Measurements from ENCODE around the gene RND1.
A peak's percentile ranks its signal among the peaks of the same experiment; 100 is the strongest.
"Not testable (repeated sequence)": the region's sequence is repeated elsewhere in the genome, so short reads cannot be mapped to it uniquely, and the experiment has no call there.

Gene RND1

DNA sequence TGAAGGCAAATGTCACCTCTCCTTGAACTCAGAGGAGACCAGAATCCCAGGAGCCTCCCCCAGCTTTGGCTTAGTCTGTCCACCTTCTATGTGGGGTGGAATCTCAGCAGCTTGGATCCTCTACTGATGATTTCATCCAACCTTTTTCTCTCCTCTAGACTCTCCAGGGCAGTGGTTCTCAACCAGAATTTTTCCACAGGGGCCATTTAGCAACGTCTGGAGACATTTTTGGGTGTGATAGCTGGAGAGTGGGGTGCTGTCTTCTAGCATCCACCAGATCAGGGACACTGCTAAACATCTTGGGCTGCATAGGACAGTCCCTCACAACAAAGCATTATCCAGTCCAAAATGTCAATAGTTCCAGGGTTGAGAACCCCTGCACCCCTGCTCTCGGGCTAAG, 9.3 kb downstream of the RND1 start:
- ATAC-seq (ENCODE audit: low read depth) (no peak), DNase-seq (ENCODE audit: low spot score) (no peak)
- Histone ChIP-seq H3K4me1 (ENCODE audit: insufficient read depth, poor library complexity, severe bottlenecking) (no peaks in the 10 kb centered on the region), H3K36me3 (ENCODE audit: low read depth) (no peaks in the 10 kb centered on the region), H3K27ac (ENCODE audit: poor library complexity, severe bottlenecking) (no peak overlapping the region), H3K4me3 (ENCODE audit: severe bottlenecking) (no peak overlapping the region), H3K9me3 (ENCODE audit: severe bottlenecking) (no peaks in the 10 kb centered on the region), H3K27me3 (ENCODE audit: insufficient read depth, poor library complexity, severe bottlenecking) (no peaks in the 10 kb centered on the region)
- TF ChIP-seq, protein P1, sequence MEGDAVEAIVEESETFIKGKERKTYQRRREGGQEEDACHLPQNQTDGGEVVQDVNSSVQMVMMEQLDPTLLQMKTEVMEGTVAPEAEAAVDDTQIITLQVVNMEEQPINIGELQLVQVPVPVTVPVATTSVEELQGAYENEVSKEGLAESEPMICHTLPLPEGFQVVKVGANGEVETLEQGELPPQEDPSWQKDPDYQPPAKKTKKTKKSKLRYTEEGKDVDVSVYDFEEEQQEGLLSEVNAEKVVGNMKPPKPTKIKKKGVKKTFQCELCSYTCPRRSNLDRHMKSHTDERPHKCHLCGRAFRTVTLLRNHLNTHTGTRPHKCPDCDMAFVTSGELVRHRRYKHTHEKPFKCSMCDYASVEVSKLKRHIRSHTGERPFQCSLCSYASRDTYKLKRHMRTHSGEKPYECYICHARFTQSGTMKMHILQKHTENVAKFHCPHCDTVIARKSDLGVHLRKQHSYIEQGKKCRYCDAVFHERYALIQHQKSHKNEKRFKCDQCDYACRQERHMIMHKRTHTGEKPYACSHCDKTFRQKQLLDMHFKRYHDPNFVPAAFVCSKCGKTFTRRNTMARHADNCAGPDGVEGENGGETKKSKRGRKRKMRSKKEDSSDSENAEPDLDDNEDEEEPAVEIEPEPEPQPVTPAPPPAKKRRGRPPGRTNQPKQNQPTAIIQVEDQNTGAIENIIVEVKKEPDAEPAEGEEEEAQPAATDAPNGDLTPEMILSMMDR (IDR thresholded peaks at IDR 0.05; ENCODE audit: poor library complexity, severe bottlenecking) = no peak

DNA sequence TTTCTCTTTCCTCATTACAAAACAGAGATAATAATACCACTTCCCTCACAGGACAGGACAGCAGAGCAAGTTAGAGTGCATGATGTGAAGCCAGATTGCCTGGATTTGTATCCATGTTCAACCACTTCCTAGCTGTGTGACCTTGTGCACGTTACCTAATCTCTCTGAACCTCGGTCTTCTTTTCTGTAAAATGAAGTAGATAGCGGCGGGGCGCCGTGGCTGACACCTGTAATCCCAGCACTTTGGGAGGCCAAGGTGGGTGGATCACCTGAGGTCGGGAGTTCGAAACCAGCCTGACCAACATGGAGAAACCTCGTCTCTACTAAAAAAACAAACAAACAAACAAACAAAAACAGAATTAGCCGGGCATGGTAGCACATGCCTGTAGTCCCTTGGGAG, 10.7 kb downstream of the RND1 start:
- H3K9me3 ChIP-seq (ENCODE audit: severe bottlenecking); ATAC-seq (ENCODE audit: low read depth): not testable (repeated sequence)

DNA sequence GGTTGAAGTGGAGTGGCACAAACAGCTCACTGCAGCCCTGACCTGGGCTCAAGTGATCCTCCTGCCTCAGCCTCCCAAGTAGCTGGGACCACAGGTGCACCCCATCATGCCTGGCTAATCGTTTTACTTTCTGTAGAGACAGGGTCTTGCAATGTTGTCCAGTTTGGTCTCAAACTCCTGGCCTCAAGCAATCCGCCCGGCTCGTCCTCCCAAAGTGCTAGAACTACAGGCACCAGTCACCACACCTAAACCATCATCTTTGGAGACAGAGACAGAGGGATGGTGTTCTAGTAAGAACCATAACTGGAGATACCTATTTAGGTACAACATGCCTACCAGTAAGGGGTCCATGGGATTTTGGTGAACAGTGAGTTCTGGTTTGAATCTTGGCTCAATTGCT, 11.2 kb downstream of the RND1 start:
- H3K4me1 ChIP-seq (ENCODE audit: insufficient read depth, poor library complexity, severe bottlenecking) = peaks cover 5% of the 10 kb centered on the region
- no peak for ATAC-seq (ENCODE audit: low read depth)
- DNase-seq (ENCODE audit: low spot score) = no peak
- H3K27me3 ChIP-seq (ENCODE audit: insufficient read depth, poor library complexity, severe bottlenecking) = no peaks in the 10 kb centered on the region
- TF ChIP-seq, protein P1 (IDR thresholded peaks at IDR 0.05; ENCODE audit: poor library complexity, severe bottlenecking) = no peak
- no peak overlapping the region for H3K27ac ChIP-seq (ENCODE audit: poor library complexity, severe bottlenecking)
- H3K36me3 ChIP-seq (ENCODE audit: low read depth) = peaks cover 12% of the 10 kb centered on the region
- H3K9me3 ChIP-seq (ENCODE audit: severe bottlenecking) = no peaks in the 10 kb centered on the region
- no peak overlapping the region for H3K4me3 ChIP-seq (ENCODE audit: severe bottlenecking)

More for the DNA sequence above, 10.7 kb downstream of the RND1 start:
- not testable (repeated sequence) for H3K4me1 ChIP-seq (ENCODE audit: insufficient read depth, poor library complexity, severe bottlenecking); H3K27me3 ChIP-seq (ENCODE audit: insufficient read depth, poor library complexity, severe bottlenecking); H3K4me3 ChIP-seq (ENCODE audit: severe bottlenecking); H3K27ac ChIP-seq (ENCODE audit: poor library complexity, severe bottlenecking); H3K36me3 ChIP-seq (ENCODE audit: low read depth); DNase-seq (ENCODE audit: low spot score)

DNA sequence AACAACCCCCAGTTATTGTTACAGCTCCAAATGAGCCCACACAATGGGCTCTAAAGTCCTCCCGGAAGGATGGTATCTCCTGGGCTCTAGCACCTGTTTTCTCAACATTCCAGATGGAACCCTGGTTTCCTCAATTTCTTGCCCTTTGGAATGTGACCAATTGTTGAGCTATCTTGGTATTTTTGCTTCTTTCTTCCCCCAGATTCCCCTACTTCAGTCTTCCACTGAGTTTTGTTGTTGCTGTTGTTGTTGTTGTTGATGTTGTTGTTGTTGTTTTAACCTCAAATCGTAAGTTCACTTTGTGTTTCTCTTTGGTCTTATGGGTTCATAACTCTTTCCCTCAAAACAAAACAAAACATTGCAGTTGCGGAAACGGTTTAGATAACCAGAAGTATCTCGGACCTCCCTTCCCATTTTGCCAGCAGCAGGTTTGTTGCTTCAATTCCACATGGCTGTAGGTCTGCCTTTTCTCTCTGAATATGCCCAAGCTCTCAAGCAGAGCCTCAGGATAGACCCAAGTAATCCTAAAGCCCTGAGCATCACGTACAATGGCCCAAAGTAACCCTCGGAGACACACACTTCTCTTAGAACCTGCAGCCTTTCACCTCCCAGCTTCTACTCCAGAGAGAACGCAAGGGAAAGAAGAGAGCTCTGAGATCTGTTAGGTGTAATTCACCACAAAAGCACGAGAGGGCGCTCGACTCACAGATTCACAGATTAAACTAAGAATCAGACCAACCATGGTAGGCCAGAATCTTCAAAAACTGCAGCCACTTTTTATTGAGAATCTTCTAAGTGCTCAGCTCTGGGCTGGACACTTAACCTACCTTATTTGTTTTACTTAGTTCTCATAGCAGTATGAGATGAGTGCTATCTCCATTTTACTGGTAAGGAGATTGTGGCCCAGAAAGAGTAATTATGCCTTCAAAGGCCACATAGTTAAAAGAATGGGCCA, 12.7 kb downstream of the RND1 start:
- Histone ChIP-seq H3K4me1 (ENCODE audit: insufficient read depth, poor library complexity, severe bottlenecking) (peaks cover 5% of the 10 kb centered on the region), H3K9me3 (ENCODE audit: severe bottlenecking) (no peaks in the 10 kb centered on the region), H3K36me3 (ENCODE audit: low read depth) (peaks cover 17% of the 10 kb centered on the region), H3K4me3 (ENCODE audit: severe bottlenecking) (peak overlapping the region; percentile 58), H3K27me3 (ENCODE audit: insufficient read depth, poor library complexity, severe bottlenecking) (no peaks in the 10 kb centered on the region), H3K27ac (ENCODE audit: poor library complexity, severe bottlenecking) (no peak overlapping the region)
- peak; percentile 32; the same call in 2 of the 3 replicates for ATAC-seq (ENCODE audit: low read depth)
- TF ChIP-seq, protein P1 (IDR thresholded peaks at IDR 0.05; ENCODE audit: poor library complexity, severe bottlenecking) = peak; percentile 94
- DNase-seq (ENCODE audit: low spot score) = no peak

DNA sequence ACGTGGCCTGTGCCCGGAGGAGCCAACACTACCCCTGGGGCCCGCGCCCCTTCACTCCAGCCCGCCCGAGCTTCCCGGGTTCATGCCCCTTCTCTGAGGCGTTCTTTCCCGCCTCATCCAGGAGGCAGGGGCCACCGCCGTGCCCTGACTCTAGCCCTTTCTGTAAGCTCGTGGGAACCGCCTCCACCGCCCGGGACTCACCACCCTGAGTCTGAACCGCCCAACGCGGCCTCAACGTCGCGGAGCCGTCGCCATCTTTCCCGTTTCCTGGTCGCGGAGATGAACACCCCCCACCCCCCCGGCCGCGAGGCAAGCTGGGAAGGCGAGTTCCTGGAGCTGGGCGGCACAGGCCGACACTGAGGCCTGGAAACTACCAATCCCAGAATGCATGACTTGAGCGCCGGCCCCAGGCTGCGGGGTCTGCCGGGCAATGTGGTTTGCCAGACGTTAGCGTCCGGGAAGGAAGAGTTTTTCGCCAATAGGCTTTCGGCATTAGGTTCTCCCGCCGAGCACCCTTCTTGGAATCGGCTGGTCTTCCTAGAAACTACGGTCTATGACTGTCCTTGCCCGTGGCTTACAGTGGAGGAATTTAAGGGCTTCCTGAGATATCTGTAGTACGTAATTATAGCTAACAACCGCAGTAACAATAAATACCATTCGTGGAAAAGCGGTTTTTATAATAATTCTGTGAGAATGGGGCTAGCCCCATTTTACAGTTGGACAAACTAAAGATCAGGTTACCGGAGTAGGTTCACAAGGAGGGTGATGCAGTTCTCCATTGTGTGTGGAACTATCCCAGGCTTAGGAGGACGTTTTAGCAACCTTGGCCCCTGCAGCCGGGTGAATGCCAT, 13.6 kb downstream of the RND1 start, which contains the start of gene DDX23:
Gene DDX23 (minus strand): TSS at position 281 of the 851 bp plus-strand sequence. CDS start 6,381 bp downstream, outside the sequence.
- DNase-seq (ENCODE audit: low spot score) (peak; percentile 93), ATAC-seq (ENCODE audit: low read depth) (peak; percentile 99)
- peaks cover 18% of the 10 kb centered on the region for H3K36me3 ChIP-seq (ENCODE audit: low read depth)
- H3K27ac ChIP-seq (ENCODE audit: poor library complexity, severe bottlenecking) = peak within 1 kb of the TSS; percentile 40
- H3K27me3 ChIP-seq (ENCODE audit: insufficient read depth, poor library complexity, severe bottlenecking) = no peaks in the 10 kb centered on the region
- peaks cover 5% of the 10 kb centered on the region for H3K4me1 ChIP-seq (ENCODE audit: insufficient read depth, poor library complexity, severe bottlenecking)
- peak within 1 kb of the TSS; percentile 58 for H3K4me3 ChIP-seq (ENCODE audit: severe bottlenecking)
- no peaks in the 10 kb centered on the region for H3K9me3 ChIP-seq (ENCODE audit: severe bottlenecking)
- TF ChIP-seq, protein P1 (IDR thresholded peaks at IDR 0.05; ENCODE audit: poor library complexity, severe bottlenecking) = no peak

DNA sequence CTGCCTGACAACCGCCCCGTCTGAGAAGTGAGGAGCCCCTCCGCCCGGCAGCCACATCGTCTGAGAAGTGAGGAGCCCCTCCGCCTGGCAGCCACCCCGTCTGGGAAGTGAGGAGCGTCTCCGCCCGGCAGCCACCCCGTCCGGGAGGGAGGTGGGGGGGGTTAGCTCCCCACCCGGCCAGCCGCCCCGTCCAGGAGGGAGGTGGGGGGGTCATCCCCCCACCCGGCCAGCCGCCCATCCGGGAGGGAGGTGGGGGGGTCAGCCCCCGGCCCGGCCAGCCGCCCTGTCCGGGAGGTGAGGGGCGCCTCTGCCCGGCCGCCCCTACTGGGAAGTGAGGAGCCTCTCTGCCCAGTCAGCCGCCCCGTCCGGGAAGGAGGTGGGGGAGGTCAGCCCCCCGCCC, 23.6 kb downstream of the RND1 start:
- H3K27ac ChIP-seq (ENCODE audit: poor library complexity, severe bottlenecking); DNase-seq (ENCODE audit: low spot score); H3K4me1 ChIP-seq (ENCODE audit: insufficient read depth, poor library complexity, severe bottlenecking); H3K9me3 ChIP-seq (ENCODE audit: severe bottlenecking); ATAC-seq (ENCODE audit: low read depth); H3K27me3 ChIP-seq (ENCODE audit: insufficient read depth, poor library complexity, severe bottlenecking); H3K4me3 ChIP-seq (ENCODE audit: severe bottlenecking): not testable (repeated sequence)
- peaks cover 75% of the 10 kb centered on the region for H3K36me3 ChIP-seq (ENCODE audit: low read depth)

All from RWPE2 (cell line).